ENCODE data around the gene DXO. TPM values are rescaled to one million over a fixed set of nuclear protein-coding genes. Genes with fewer than 3 reads are reported as not detected.

The DXO gene
- total and polyA plus RNA-seq, 4 experiments from 2014 or later = 10.8 to 30.3 (median 19.8) TPM

DNA sequence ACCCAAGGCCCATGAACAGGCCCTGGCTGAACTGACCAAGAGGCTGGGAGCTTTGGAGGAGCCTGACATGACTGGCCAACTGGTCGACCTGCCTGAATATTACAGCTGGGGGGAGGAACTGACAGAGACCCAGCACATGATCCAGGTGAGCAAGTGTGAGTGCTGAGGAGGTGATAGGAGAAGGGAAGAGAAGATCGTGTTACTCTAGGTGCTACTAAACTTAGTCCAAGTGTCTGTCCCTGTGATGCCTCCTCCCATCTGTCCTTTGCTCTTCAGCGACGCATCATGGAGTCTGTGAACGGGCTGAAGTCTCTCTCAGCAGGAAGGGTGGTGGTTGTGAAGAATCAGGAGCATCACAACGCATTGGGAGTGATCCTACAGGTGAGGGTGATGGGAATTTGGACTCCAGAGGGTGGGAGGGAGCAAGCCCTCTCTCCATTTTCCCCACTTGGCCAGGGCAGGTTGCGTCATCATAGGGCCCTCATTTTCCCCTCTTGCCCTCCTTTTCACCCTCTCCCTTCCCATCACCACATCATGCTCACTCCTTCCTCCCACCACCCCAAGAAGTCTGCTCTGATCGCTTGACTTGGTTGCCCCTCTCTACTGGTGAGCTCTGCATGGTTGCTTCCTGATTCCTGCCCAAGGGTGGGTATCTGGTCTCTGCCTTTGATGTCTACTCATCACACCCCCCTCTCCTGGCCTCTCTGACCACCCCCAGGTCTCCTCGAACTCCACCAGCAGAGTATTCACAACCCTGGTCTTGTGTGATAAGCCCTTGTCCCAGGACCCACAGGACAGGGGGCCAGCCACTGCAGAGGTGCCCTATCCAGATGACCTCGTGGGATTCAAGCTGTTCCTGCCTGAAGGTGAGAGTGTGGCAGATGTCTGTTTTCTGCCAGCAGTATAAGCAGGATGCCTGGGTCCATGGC is 4.7 kb downstream of the DXO start:
- Mint-ChIP-seq H3K36me3 (peaks cover 36 to 80% of the 10 kb centered on the region in 2 donors), H3K9me3 (peaks cover 0 to 8% (median 0%) of the 10 kb centered on the region in 8 donors), H3K4me1 (peaks cover 9 to 39% (median 18%) of the 10 kb centered on the region in 4 donors), H3K27me3 (no peaks in the 10 kb centered on the region), H3K4me3 (no peak overlapping the region), H3K27ac (peak overlapping the region in 6 of 7 donors; percentile 50 to 100 (median 70))
- no peak overlapping the region for H3K27ac ChIP-seq (ENCODE audit: low read depth, low read length)
- ChIA-PET POLR2A (ENCODE audit: partially characterized antibody) (no interaction called here), CTCF (ENCODE audit: partially characterized antibody) (interaction anchor here (0.8 kb wide), 1 partner anchor 15 kb away, joined by 3 read pairs; no protein-coding TSS in a partner anchor)
- intact Hi-C loops (cut with micrococcal nuclease) = no loop called here
- H3K9me3 ChIP-seq (ENCODE audit: control insufficient read depth in 1 of 2, low read length in 2 of 2) = no peaks in the 10 kb centered on the region
- H3K4me1 ChIP-seq (ENCODE audit: insufficient read depth, low read length) = peaks cover 18% of the 10 kb centered on the region
- peak in 1 of 5 donors; percentile 35 for DNase-seq
- H3K27me3 ChIP-seq (ENCODE audit: insufficient read depth, low read length) = no peaks in the 10 kb centered on the region
- H3K36me3 ChIP-seq (ENCODE audit: insufficient read depth, low read length) = peaks cover 73% of the 10 kb centered on the region
- H3K4me3 ChIP-seq (ENCODE audit: low read length in 2 of 2) = no peak overlapping the region

DNA sequence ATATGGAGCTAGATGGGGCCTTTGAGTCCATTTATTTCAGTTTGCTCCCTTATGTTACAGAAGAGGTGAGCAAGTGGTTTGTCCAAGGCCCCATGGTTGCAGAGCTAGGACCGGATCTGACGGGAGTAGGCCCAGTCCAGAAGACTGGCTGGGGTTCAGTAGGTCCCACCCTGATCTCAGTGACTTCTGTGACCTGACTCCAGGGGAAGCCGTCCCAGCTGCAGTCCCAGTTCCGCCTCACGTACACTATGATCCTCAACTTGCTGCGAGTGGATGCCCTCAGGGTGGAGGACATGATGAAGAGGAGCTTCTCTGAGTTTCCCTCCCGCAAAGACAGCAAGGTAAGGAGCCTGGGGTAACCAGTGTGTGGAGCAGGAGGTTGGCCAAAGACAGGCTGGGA is 5.4 kb downstream of the DXO start:
- Mint-ChIP-seq H3K4me1 (peaks cover 8 to 31% (median 19%) of the 10 kb centered on the region in 4 donors), H3K27ac (peak overlapping the region in 2 of 7 donors; percentile 2 to 100), H3K36me3 (peaks cover 43 to 80% of the 10 kb centered on the region in 2 donors), H3K27me3 (no peaks in the 10 kb centered on the region), H3K4me3 (no peak overlapping the region), H3K9me3 (peaks cover 0 to under 1% (median 0%) of the 10 kb centered on the region in 8 donors)
- H3K27ac ChIP-seq (ENCODE audit: low read depth, low read length) = no peak overlapping the region
- no peak for DNase-seq
- H3K4me3 ChIP-seq (ENCODE audit: low read length in 2 of 2) = no peak overlapping the region
- intact Hi-C loops (cut with micrococcal nuclease) = no loop called here
- no peaks in the 10 kb centered on the region for H3K27me3 ChIP-seq (ENCODE audit: insufficient read depth, low read length)
- no peaks in the 10 kb centered on the region for H3K9me3 ChIP-seq (ENCODE audit: control insufficient read depth in 1 of 2, low read length in 2 of 2)
- POLR2A ChIA-PET (ENCODE audit: partially characterized antibody) = interaction anchor here (0.7 kb wide), 1 partner anchor 865 kb away, joined by 3 read pairs; no protein-coding TSS in a partner anchor
- H3K4me1 ChIP-seq (ENCODE audit: insufficient read depth, low read length) = peaks cover 16% of the 10 kb centered on the region
- peaks cover 81% of the 10 kb centered on the region for H3K36me3 ChIP-seq (ENCODE audit: insufficient read depth, low read length)
- CTCF ChIA-PET (ENCODE audit: partially characterized antibody) = interaction anchor here (0.8 kb wide), 1 partner anchor 14 kb away, joined by 3 read pairs; no protein-coding TSS in a partner anchor

- H3K27me3 ChIP-seq (ENCODE audit: insufficient read depth, low read length) = no peaks in the 10 kb centered on the region
- H3K27ac ChIP-seq (ENCODE audit: low read depth, low read length) = no peak overlapping the region
- Mint-ChIP-seq H3K27ac (peak overlapping the region in 1 of 7 donors; percentile 25), H3K36me3 (peaks cover 48 to 89% of the 10 kb centered on the region in 2 donors), H3K9me3 (no peaks in the 10 kb centered on the region), H3K4me3 (no peak overlapping the region), H3K27me3 (no peaks in the 10 kb centered on the region), H3K4me1 (peaks cover 8 to 26% (median 17%) of the 10 kb centered on the region in 4 donors)
- H3K4me1 ChIP-seq (ENCODE audit: insufficient read depth, low read length) = peaks cover 10% of the 10 kb centered on the region
- no peak overlapping the region for H3K4me3 ChIP-seq (ENCODE audit: low read length in 2 of 2)
- ChIA-PET CTCF (ENCODE audit: partially characterized antibody) (no interaction called here), POLR2A (ENCODE audit: partially characterized antibody) (interaction anchor here (0.6 kb wide), 1 partner anchor 15 kb away, joined by 3 read pairs; no protein-coding TSS in a partner anchor)
- DNase-seq = peak in 1 of 5 donors; percentile 37
- intact Hi-C loops (cut with micrococcal nuclease) = no loop called here
- peaks cover 88% of the 10 kb centered on the region for H3K36me3 ChIP-seq (ENCODE audit: insufficient read depth, low read length)
- H3K9me3 ChIP-seq (ENCODE audit: control insufficient read depth in 1 of 2, low read length in 2 of 2) = no peaks in the 10 kb centered on the region
Observed at GRCh38 chr6:31965700-31966099, 6.2 kb downstream of the DXO start.

GRCh38 chr6:31963921-31964320 is 8.0 kb downstream of the DXO start:
- no peaks in the 10 kb centered on the region for H3K27me3 Mint-ChIP-seq
- Histone ChIP-seq H3K27ac (ENCODE audit: low read depth, low read length) (no peak overlapping the region), H3K4me3 (ENCODE audit: low read length in 2 of 2) (no peak overlapping the region), H3K36me3 (ENCODE audit: insufficient read depth, low read length) (peaks cover 79% of the 10 kb centered on the region), H3K4me1 (ENCODE audit: insufficient read depth, low read length) (peaks cover 18% of the 10 kb centered on the region), H3K9me3 (ENCODE audit: control insufficient read depth in 1 of 2, low read length in 2 of 2) (no peaks in the 10 kb centered on the region), H3K27me3 (ENCODE audit: insufficient read depth, low read length) (no peaks in the 10 kb centered on the region)
- DNase-seq = no peak
- no peaks in the 10 kb centered on the region for H3K9me3 Mint-ChIP-seq
- ChIA-PET POLR2A (ENCODE audit: partially characterized antibody) (interaction anchor here (1.0 to 2.1 kb wide), 2 partner anchors 8 to 11 kb away, joined by 4 to 7 read pairs; partner anchors contain the start of gene DXO), CTCF (ENCODE audit: partially characterized antibody) (interaction anchor here (2.2 kb wide), 1 partner anchor 12 kb away, joined by 8 read pairs; no protein-coding TSS in a partner anchor)
- intact Hi-C loops (cut with micrococcal nuclease) = no loop called here
- H3K4me1 Mint-ChIP-seq = peaks cover 14 to 30% (median 22%) of the 10 kb centered on the region in 4 donors
- no peak overlapping the region for H3K4me3 Mint-ChIP-seq
- peak overlapping the region in 3 of 7 donors; percentile 24 to 79 (median 64) for H3K27ac Mint-ChIP-seq
- peaks cover 40 to 84% of the 10 kb centered on the region in 2 donors for H3K36me3 Mint-ChIP-seq

DNA sequence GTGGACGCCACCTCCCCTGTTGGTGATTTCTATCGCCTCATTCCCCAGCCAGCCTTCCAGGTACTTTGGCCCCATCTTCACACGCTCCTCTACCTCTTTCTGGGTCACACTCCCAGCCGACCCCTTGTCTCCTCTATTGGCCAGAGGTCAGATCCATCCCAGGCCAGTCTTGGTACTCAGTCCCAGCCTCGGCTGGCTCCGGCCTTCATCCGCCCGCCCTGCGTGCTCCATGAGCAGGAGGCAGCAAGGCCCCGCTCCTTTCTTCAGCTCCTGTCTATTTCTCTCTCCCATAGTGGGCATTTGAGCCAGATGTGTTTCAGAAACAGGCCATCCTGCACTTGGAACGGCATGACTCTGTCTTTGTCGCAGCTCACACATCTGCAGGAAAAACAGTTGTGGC is 10.3 kb downstream of the DXO start:
- Histone ChIP-seq H3K36me3 (ENCODE audit: insufficient read depth, low read length) (peaks cover 70% of the 10 kb centered on the region), H3K4me1 (ENCODE audit: insufficient read depth, low read length) (peaks cover 35% of the 10 kb centered on the region), H3K4me3 (ENCODE audit: low read length in 2 of 2) (no peak overlapping the region), H3K27me3 (ENCODE audit: insufficient read depth, low read length) (no peaks in the 10 kb centered on the region), H3K27ac (ENCODE audit: low read depth, low read length) (no peak overlapping the region), H3K9me3 (ENCODE audit: control insufficient read depth in 1 of 2, low read length in 2 of 2) (no peaks in the 10 kb centered on the region)
- Mint-ChIP-seq H3K4me3 (peak overlapping the region in 2 of 8 donors; percentile 1 to 10), H3K36me3 (peaks cover 29 to 78% of the 10 kb centered on the region in 2 donors), H3K4me1 (peaks cover 21 to 43% (median 32%) of the 10 kb centered on the region in 4 donors), H3K9me3 (no peaks in the 10 kb centered on the region), H3K27ac (peak overlapping the region; percentile 22 to 97 (median 66)), H3K27me3 (no peaks in the 10 kb centered on the region)
- no peak for DNase-seq
- intact Hi-C loops (cut with micrococcal nuclease) = no loop called here
- ChIA-PET CTCF (ENCODE audit: partially characterized antibody) (no interaction called here), POLR2A (ENCODE audit: partially characterized antibody) (interaction anchor here (6.8 kb wide), 1 partner anchor 10 kb away, joined by 195 read pairs; the partner anchor contains the start of gene DXO)

- ChIA-PET POLR2A (ENCODE audit: partially characterized antibody) (interaction anchor here (0.6 to 6.8 kb wide), 27 partner anchors 9 to 1602 kb away, joined by 3 to 195 read pairs (median 3); partner anchors contain the start of genes ABHD16A, BAG6, DXO and EHMT2), CTCF (ENCODE audit: partially characterized antibody) (interaction anchor here (0.6 to 3.3 kb wide), 7 partner anchors 10 to 1168 kb away, joined by 3 to 21 read pairs (median 6); partner anchors contain the start of gene DXO)
- Mint-ChIP-seq H3K4me3 (peak within 1 kb of the TSS; percentile 92 to 98 (median 96)), H3K27me3 (no peaks in the 10 kb centered on the region), H3K4me1 (peaks cover 21 to 43% (median 32%) of the 10 kb centered on the region in 4 donors), H3K27ac (peak within 1 kb of the TSS; percentile 97 to 99 (median 98)), H3K9me3 (no peaks in the 10 kb centered on the region), H3K36me3 (peaks cover 42 to 71% of the 10 kb centered on the region in 2 donors)
- intact Hi-C loops (cut with micrococcal nuclease) = loop anchor here (1.0 to 5.0 kb wide), 6 partner anchors 13 to 412 kb away; partner anchors contain the start of genes ATF6B, ATP6V1G2, DXO and GPANK1
- Histone ChIP-seq H3K9me3 (ENCODE audit: control insufficient read depth in 1 of 2, low read length in 2 of 2) (no peaks in the 10 kb centered on the region), H3K36me3 (ENCODE audit: insufficient read depth, low read length) (peaks cover 72% of the 10 kb centered on the region), H3K4me1 (ENCODE audit: insufficient read depth, low read length) (peaks cover 35% of the 10 kb centered on the region), H3K27me3 (ENCODE audit: insufficient read depth, low read length) (no peaks in the 10 kb centered on the region), H3K4me3 (ENCODE audit: low read length in 2 of 2) (peak within 1 kb of the TSS; percentile 95), H3K27ac (ENCODE audit: low read depth, low read length) (peak within 1 kb of the TSS; percentile 98)
- DNase-seq = peak; percentile 98 to 99 (median 99)
Observed at GRCh38 chr6:31958741-31959739, 12.9 kb downstream of the DXO start, which contains the start of the genes NELFE and SKIC2. Gene NELFE, minus strand, starts transcription at chr6:31958971. Its CDS starts 525 bp downstream, at chr6:31958446. Gene SKIC2, plus strand, starts transcription at chr6:31959175. Its CDS starts 18 bp downstream, at chr6:31959193.
